ENCODE data around the gene GCC2.
"Not testable (repeated sequence)": the region's sequence is repeated elsewhere in the genome, so short reads cannot be mapped to it uniquely, and the experiment has no call there.

Gene GCC2

DNA sequence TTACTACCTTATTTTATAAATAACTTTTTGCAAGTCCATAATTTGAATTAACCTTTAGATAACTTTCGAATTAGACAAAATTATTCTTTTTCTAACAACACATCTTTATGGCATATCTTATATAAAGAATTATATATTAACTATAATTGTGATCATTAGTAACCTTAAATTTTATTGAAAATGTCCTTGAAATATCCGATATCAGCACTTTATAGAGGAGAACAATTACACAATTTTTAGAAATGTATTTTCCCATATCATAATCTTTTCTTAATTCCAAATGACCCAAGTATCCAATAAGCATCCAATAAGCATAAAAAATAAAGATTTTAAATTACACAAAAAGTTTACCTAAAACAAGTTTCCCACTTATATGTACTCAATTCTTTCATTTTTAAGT is 7.3 kb upstream of the GCC2 start:
- DNase-seq, result no peak

DNA sequence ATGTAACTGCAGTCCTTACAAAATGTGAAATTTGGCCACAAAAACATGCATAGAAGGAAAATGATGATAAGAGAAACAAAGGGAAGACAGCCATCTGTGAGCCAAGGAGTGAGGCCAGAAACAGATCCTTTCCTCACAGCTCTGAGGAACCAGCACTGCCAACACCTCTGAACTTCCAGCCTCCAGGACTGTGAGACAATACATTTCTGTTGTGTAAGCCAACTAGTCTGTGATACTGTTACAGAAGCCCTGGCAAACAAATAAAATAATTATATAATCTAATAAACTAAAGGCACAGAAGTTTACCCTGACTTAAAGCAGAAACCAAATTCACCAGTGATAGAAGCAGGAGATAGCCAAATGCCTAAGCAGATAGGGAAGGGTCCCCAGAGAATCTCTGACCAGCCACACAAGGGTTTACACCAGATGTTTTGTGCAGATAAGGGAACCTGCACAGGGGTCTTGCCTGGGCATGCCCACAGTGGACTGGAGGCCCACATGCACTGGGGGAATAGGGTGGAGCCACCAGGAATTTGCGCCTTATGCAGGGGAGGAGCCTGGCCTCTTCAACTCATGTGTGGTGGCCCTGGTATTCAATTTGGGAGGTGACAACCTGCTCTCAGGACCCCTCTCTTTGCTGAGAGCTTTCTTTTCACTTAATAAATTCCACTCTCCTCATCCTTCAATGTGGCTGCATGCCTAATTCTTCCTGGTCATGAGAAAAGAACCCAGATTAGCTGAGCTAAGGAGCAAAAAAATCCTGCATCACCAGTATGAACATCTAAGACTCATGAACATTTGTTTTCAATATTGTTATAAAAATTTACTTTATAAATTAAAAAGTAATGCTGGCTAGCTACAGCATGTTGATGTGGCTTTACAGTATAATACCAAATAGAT is 3.8 kb upstream of the GCC2 start:
- no peak for DNase-seq

DNA sequence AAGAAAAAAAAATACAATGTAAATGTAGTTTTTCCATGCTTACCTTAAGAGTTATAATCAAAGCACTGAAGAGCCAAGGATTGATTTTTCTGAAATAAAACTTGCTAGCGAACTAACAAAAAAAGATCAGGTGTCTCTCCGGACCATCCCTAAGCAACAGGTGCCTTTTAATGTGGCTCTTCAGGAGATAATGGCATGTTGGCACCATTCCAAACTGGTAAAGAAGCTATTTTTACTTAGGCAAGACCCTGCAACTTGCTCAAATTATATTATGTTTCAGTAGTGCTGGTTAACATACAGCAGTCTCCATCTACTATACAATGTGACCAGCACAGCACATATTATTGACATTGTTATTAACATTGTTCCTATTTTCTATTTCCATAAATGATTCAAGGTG is 2.3 kb upstream of the GCC2 start:
- no peak for DNase-seq

DNA sequence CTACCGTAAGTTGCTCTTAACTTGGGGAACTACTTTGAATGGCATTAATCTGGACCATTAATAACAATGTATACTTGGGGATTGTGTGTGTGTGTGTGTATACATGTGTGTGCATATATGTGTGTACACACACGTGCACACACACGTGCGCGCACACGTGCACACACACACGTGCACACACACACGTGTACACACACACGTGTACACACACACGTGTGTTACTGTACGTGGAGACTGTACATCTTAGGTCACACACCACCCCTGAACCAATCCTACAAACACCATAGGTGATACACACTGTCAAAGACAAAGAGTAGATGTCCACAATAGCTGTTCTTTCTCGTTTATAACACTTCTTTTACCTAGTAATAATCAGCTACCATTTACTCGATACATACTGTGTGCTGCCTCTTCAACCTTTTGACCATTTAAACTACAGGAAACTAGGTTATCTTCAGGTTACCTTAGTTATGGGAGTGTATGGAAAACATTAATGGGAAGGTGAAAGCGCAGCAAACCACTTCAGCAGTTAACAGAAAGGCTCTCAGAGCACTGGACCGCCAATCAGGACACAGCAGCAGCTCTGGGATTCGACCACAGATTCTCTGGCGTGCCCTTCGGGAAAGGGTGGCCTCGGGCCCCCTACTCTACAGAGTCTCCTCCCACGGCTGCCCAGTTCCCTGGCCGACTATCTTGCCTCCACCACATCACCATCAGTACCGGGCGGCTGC is 894 bp upstream of the GCC2 start:
- DNase-seq, result no peak

DNA sequence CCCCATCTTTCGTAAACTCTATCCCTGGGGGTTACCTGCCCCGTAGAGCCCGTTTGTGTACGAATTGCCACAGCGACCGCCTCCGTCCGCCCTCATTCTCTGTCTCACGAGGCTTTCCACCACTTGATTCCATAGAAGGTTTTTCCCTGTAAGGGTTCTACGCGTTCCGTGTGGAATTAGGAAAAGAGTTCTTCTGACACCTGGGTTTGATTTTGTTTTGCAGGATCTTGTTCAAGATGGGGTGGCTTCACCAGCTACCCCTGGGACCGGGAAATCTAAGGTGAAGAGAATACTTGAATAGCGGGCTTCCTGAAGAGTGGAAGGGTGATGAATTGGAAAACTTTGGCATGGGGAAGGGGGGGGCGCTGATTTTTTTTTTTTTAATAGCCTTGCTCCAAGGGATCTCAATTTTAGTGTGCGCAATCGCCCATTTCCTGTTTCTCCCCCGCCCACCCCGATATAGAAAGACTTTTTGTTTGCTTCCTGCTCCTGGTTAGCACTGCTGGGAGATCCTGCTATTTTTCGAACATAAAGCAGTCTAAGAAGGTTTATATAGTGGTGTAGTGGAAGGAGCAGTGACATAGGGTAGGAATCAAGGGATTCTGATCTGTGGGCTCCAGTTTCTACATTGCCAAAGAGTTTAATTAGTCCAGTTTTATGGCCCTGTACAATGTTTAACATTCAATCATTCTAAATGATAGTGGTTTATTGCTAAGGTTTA is 564 bp downstream of the GCC2 start:
- peak; percentile 22 for DNase-seq

DNA sequence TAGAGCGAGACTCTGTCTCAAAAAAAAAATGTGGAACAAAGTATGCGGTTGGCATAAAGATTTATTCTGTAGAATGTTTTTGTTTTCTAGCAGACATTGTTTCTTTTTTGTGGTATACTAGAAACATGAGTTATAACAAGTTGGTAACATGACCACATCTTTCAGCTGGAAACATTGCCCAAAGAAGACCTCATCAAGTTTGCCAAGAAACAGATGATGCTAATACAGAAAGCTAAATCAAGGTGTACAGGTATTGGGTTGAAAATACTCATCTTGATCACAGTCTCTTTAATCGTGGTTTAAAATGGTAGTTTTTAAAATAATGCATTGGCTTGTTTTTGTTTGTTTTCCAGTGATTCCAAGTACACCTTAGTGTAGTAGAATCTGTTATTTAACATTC is 1.9 kb downstream of the GCC2 start:
- DNase-seq, result no peak

DNA sequence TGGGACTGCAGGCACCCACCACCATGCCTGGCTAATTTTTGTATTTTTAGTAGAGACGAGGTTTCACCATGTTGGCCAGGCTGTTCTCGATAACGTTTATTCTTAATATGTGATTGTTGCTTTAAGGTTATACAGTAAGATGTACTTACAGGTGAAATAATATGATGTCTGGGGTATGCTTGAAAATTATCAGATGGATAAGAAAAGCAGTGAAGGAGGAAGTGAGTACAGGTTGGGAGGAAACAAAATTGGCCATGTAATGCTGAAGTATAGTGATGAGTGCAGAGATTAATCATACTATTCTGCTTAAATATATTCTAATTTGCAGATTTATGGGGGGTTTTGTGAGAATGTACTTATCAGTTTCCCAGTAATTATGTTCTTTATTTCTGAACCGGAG is 3.0 kb downstream of the GCC2 start:
- DNase-seq, result no peak

DNA sequence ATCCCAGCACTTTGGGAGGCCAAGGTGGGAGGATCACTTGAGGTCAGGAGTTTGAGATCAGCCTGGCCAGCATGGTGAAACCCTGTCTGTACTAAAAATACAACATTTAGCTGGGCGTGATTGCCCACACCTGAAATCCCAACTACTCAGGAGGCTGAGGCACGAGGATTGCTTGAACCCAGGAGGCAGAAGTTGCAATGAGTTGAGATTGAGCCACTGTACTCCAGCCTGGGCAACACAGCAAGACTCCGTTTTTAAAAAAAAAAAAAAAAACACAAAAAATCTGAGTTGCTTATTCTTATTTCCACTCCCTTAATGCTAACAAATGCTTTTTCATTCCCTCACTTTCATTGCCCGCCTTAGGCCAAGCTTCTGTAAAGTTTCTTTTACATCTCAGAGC is 4.5 kb downstream of the GCC2 start:
- not testable (repeated sequence) for DNase-seq

DNA sequence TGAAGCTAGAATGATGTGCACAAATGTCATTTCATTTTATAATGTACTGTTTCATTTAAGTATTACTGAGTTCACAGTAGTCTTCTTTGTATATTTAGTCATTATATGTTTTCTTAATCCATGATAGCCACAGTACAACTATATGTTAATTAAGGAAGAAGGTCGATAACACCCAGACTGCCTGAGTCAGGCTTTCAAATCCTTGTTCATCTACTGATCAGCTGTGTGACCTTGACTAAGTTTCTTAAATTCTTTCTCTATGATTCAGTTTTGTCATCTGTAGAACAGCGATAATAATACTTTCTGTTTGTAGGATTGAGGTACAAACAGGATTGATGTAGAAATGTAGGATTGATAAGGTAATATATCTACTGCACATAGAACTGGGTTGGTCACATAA is 5.4 kb downstream of the GCC2 start:
- no peak for DNase-seq

DNA sequence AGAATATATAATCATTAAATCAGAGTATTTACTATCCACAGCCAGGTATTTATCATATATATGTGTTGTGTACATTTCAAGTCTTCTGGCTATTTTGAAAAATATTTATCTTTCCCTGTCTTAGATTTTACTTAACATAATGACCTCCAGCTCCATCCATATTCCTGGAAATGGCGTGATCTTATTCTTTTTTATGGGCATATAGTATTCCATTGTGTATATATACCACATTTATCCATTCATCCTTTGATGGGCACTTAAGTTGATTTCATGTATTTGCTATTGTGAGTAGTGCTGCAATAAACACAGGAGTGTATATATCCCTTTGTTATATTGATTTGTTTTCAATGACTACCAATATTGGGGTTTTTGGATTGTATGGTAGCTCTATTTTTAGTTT is 6.6 kb downstream of the GCC2 start:
- no peak for DNase-seq

DNA sequence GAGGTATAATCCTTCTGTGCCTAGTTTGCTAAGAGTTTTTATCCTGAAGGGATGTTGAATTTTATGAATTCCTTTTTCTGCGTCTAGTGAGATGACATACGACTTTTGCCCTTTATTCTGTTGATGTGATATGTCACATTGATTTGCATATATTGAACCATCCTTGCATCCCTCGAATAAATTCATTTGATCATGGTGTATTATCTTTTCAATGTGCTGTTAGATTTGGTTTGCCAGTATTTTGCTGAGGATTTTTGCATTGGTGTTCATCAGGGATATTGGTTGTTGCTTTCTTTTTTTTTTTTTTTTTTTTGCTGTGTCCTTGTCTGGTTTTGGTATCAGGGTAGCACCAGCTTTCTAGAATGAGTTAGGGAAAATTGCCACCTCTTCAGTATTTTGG is 9.1 kb downstream of the GCC2 start:
- DNase-seq, result no peak

DNA sequence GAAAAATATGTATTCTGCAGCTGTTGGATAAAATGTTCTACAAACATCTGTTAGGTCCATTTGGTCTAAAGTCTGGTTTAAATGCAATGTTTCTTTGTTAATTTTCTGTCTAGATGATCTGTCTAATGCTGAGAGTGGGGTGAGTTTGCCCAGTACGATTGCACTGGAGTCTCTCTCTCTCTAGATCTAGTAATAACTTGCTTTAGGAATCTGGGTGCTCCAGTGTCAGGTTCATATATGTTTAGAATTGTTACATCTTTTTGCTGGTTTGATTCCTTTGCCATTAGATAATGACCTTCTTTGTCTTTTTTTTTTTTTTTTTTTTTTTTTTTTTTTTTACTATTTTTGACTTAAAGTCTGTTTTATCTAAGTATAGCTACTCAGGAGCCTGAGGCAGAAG is 10.4 kb downstream of the GCC2 start:
- DNase-seq, result no peak

DNA sequence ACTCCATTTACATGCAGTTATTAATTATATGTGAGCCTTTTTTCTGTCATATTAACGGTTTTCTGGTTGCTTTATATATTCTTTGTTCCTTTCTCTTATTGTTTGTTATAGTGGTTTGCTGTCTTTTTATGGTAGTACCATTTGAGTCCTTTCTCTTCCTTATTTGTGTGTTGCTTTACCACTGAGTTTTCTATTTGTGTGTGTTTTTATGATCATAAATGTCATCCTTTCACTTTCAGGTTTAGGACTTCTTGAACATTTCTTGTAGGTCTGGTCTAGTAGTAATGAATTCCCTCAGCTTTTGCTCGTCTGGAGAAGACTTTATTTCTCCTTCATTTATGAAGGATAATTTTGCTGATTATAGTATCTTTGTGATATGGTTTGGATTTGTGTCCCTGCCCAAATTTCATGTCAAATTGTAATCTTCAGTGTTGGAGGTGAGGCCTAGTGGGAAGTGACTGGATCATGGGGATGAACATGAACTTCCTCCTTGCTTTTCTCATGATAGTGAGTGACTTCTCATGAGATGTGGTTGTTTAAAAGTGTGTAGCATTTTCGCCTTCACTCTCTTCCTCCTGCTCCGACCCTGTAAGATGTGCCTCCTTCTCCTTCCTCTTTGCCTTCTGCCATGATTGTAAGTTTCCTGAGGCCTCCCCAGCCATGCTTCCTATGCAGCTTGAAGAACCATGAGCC is 11.5 kb downstream of the GCC2 start:
- peak; percentile 23 for DNase-seq

DNA sequence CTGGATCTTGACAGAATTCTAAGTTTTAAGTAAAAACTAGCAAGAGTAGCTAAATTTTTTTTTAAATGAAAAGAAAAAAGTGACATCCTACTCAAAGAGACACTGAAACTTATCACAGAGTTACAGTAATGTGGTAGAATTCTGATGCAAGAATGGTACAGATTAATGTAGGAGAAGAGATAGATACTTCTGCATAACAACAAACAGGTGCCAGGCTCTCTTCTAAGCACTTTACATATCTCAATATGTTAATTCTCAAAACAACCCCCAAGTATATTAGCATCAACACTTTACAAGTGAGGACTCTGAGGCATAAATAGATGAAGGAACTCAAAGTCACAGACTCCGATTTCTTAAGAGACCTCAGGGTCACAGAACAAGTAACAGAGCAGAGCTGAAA is 28.1 kb downstream of the GCC2 start:
- no peak for DNase-seq

DNA sequence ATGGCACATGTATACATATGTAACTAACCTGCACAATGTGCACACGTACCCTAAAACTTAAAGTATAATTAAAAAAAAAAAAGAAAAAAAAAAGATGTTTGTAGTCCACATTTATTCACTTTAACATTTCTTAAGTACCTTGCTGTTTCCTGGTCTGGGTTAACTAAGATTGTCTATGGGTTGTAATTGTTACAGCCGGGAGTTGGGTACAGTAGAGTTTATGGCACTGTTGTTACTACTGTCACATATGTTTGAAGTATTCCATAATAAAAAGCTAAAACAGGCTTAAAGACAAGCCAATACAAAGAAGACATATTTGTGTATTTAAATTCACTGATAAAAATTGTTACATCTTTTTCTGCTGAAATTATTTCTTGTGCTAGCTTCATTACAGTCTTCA is 36.2 kb downstream of the GCC2 start:
- DNase-seq, result no peak

DNA sequence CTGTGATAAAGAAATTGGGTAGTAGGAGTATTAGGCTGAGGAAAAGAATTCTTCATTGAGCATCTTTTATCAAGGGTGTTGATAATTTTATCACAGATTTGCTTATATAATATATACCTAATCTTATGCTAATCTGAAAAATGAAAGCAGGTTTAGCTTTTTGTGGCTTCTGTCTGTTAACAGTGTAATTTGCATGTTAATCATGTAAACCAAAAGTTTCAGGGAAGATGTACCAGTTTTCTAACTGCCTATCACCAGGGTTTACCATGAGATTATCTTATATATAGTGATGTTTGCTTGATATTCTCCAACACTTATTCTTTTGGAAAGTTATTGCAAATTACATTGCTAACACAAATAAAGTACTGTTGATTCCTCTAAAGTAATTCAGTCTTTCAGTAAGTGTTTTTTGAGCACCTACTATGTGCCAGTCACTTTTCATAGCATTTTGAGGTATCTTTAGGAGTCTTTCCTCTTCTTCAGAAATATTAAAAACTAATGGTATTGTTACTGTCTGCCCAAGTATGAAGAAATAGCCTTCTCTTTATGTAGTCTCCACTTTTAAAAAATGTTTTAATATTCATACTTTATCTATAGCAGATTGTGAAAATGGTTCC is 41.6 kb downstream of the GCC2 start:
- DNase-seq, result no peak

DNA sequence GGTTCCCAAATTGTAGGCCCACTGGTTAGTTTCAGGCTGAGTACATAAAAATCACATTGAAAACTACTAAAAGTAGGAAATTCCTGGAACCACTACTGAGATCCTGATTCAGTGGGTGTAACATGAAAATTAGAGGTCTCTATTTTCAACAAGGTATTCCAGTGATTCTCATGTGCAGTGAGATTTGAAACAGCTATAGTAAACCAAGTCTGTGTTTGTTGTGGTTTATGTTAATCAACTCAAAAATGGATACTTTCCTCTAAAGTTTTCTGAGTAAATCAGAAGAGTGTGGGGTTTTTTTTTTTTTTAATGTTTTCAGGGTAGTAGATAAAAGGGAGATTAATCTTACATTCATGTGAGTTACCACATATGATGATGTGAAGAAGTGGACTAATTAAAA is 42.8 kb downstream of the GCC2 start:
- no peak for DNase-seq

DNA sequence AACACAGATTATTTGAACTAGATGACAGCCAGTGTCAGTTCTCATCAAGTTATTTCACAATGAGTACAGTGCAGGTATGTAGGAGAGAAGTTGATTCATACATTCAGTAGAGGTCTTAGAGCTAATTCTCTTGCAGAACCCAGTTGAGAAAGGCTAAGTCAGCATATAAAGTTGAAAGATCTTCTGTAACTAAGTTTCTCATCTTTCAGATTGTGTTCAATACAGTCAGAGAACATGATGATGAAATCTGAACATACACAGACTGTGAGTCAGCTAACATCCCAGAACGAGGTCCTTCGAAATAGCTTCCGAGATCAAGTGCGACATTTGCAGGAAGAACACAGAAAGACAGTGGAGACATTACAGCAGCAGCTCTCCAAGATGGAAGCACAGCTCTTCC is 43.4 kb downstream of the GCC2 start:
- DNase-seq, result peak; percentile 16

DNA sequence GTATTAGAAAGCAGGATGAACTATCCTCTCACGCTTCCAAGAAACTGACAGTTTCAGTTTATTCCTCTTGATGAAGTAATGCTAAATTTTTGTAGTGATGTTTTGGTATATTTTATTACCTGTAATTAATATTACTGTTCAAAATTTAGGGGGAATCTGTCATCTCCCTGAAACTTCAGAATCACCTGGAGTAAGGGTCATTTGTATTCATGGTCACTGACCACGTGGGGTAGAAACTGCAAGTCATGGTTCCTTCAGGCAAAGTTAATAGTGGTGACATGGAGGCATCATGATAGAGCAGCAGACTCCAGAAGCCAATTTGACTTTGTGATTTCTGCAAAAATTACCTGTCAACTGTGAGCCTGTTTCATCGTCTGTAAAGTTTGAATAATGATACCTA is 47.2 kb downstream of the GCC2 start:
- not testable (repeated sequence) for DNase-seq

DNA sequence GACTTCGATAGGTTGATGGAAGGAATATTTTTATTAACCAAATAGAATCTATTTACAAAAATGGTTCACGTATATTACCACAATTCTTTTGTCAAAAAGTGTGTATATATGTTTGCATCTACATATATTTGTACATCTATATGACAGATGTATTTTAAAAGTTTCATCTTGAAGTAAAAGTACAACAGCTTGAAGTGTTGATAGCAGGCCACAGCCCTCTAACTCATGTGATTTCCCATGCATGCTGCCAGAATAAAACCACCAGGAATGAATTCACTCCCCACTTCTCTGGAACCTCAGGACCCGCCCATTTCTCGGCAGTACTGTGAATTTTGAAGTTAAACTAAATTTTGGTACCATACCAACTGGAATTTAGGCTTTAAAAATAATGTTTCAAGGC is 58.6 kb downstream of the GCC2 start:
- DNase-seq, result not testable (repeated sequence)

DNA sequence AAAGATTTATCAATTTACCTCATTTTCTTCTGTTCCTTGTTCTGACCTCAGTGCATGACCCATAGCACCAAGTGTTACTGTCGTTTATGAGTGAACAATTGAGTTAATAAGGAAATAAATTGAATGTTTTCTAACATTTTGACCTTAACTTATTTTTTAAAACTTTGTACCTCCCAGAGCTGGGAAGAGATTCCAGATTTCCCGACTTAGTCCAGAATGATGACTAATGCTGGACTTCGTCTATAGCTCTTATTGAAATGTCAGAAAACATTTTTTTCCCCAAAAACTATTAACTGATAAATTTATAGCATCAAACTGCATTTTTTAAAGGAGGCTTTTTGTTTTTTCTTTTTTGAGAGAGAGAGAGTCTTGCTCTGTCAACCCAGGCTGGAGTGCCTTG is 63.4 kb downstream of the GCC2 start:
- DNase-seq, result not testable (repeated sequence)

DNA sequence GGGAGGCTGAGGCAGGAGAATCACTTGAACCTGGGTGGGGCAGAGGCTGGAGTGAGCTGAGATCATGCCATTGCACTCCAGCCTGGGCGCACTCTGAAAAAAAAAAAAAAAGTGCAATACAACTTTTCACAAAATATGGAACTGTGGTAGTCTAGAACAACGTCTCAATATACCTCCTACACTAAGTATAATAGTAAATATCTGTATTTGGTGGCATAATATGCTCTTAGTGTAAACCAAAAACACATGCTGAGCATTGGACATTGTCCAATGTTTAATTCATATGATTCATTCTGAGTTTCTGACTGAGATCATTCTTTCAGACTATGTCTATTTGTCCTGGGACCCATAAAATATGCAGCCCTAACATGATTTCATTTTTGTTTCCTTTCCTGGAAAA is 65.5 kb downstream of the GCC2 start:
- DNase-seq, result not testable (repeated sequence)

DNA sequence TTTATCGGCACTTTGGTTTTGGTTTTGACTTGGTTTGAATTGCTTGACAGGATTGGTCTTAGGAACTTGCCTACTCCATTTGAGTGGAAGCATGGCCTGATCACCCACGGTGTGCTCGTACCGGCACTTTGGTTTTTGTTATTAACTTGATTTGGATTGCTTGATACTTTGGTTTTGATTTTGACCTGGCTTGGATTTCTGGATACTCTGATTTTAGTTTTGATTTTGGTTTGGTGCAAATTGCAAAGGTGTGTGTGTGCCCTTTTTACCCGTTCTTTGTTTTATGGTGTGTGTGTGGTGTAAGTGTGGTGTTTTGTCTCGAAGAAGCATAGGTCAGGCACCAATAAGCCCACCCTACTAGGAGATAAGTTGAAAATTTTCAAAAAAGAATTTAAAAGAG is 75.7 kb downstream of the GCC2 start:
- not testable (repeated sequence) for DNase-seq

Measured in activated CD4-positive, alpha-beta T cell treated with anti-CD3 and anti-CD28 coated beads, Interleukin-10, Interleukin-2, amounts not matched to agents 100 ng/mL and 50 ng/mL, durations not matched to agents 16 hours and 8 hours (primary cell).